Erythroblast (primary cell): ENCODE results near the gene SCAMP4.

Experiments used
- GATA1 ChIP-seq: IDR thresholded peaks from 2 replicates; pipeline ENCODE4 v1.6.1; 2011; ENCODE audit warnings: low read depth, mild to moderate bottlenecking, control low read depth, low read length, moderate library complexity
- POLR2A ChIP-seq: IDR thresholded peaks from 2 replicates; pipeline ENCODE4 v1.6.1; 2011; ENCODE audit warnings: mild to moderate bottlenecking, low read length

- TF ChIP-seq POLR2A: no peak
- no peak for TF ChIP-seq GATA1
Measured at GRCh38 chr19:1914826-1915341, 9.7 kb downstream of the SCAMP4 start.
